HEK293 (cell line): Measurements from ENCODE around the gene BPIFB2.

Experiments used
- CTCF ChIP-seq: fragments of 450-650 bp; formaldehyde crosslinking; IDR thresholded peaks from 2 replicates; pipeline ENCODE4 v1.5.1; 2016; ENCODE audit warnings: missing biosample characterization, missing genetic modification characterization
- ZNF843 ChIP-seq: fragments of 450-650 bp; formaldehyde crosslinking; IDR thresholded peaks from 2 replicates; pipeline ENCODE4 v1.5.1; 2016; ENCODE audit warnings: missing biosample characterization, missing genetic modification characterization

- TF ChIP-seq CTCF (tag by site-specific recombination) (no peak), ZNF843 (tag by site-specific recombination) (no peak)
These were observed 38.8 kb upstream of the BPIFB2 start for GRCh38 chr20:32968478-32969241.
